Fibroblast of skin of back (primary cell): ENCODE measurements around the gene TSSK6.

Source experiments
- DNase-seq: peaks from one replicate; pipeline ENCODE4 v3.0.0-alpha.2; 2013

The TSSK6 gene

GRCh38 chr19:19544954-19545591 lies 29.7 kb upstream of the TSSK6 start:
- no peak for DNase-seq

GRCh38 chr19:19544257-19544953 lies 29.1 kb upstream of the TSSK6 start:
- no peak for DNase-seq

- no peak for DNase-seq
Measured at GRCh38 chr19:19543640-19544039, 28.3 kb upstream of the TSSK6 start.

GRCh38 chr19:19543101-19543500 lies 27.8 kb upstream of the TSSK6 start:
- no peak for DNase-seq

GRCh38 chr19:19542507-19542906 lies 27.2 kb upstream of the TSSK6 start:
- no peak for DNase-seq

- no peak for DNase-seq
Measured at GRCh38 chr19:19541616-19542015, 26.3 kb upstream of the TSSK6 start.

GRCh38 chr19:19540715-19541515 lies 25.6 kb upstream of the TSSK6 start:
- peak; percentile 36 for DNase-seq

- peak; percentile 65 for DNase-seq
Measured at GRCh38 chr19:19540064-19540714, 24.8 kb upstream of the TSSK6 start.

- no peak for DNase-seq
Measured at GRCh38 chr19:19539698-19540063, 24.3 kb upstream of the TSSK6 start.

- DNase-seq, result no peak
Measured at GRCh38 chr19:19538785-19539166, 23.4 kb upstream of the TSSK6 start.

GRCh38 chr19:19538061-19538784 lies 22.9 kb upstream of the TSSK6 start, which contains the start of gene CILP2:
Gene CILP2, plus strand, starts transcription at chr19:19538265. Its CDS starts 85 bp downstream, at chr19:19538350.
- DNase-seq, result no peak

- DNase-seq, result no peak
Measured at GRCh38 chr19:19537075-19538048, 22.0 kb upstream of the TSSK6 start.

GRCh38 chr19:19535311-19536191 lies 20.2 kb upstream of the TSSK6 start:
- no peak for DNase-seq

GRCh38 chr19:19534556-19535265 lies 19.4 kb upstream of the TSSK6 start:
- no peak for DNase-seq

- DNase-seq, result no peak
Measured at GRCh38 chr19:19533841-19534240, 18.5 kb upstream of the TSSK6 start.

GRCh38 chr19:19532806-19533701 lies 17.7 kb upstream of the TSSK6 start:
- no peak for DNase-seq

- peak; percentile 54 for DNase-seq
Measured at GRCh38 chr19:19531951-19532805, 16.8 kb upstream of the TSSK6 start.
